NCI-H1417 (cell line): ENCODE data around the gene KRTAP10-3.

Source experiments
- DNase-seq, 3 experiments: peaks; one replicate each; lab custom pipeline; 2025; lab: John Stamatoyannopoulos, UW

KRTAP10-3 gene

GRCh38 chr21:44516342-44516741, 42.3 kb downstream of the KRTAP10-3 start:
- DNase-seq: no peak

DNA sequence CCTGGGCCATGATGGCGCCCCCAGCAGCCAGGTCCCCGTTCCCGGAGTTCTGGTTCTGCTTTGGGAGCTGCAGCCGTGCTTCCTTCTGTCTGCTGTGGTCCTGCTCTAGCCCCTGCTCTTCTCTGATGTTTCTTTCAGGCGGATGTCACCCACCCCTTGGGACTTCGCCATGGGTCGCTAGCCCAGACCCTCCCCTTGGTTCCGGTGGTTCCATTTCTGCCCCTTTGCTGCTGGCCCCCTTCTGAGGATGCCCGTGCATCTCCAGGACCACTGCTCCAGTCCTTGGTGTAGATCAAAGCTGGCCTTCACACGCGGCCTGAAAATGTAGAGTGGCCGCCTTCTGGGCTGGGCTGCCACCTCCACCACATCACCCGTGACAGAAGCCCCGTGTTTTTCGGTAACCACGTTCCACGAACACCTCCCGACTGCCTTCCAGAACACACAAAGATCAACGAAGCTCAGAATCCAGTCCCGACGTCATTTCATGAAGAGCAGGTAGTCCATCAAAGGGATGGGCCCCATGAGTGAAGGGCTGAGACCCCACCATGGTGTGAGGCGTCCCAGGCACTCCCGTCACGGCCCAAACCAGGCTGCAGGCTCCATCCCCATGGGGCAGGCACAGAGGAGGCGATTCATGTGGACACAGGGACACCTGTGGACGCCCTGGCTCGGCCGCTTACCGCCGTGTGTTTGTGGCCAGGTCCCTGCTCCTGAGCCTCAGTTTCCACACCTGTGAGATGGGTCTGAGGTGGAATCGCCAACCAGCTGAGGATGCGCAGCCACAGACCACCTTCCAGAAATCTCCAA, 43.0 kb downstream of the KRTAP10-3 start:
- DNase-seq: no peak

GRCh38 chr21:44514746-44515358, 43.7 kb downstream of the KRTAP10-3 start:
- no peak for DNase-seq

GRCh38 chr21:44514218-44514520, 44.4 kb downstream of the KRTAP10-3 start:
- no peak for DNase-seq

DNA sequence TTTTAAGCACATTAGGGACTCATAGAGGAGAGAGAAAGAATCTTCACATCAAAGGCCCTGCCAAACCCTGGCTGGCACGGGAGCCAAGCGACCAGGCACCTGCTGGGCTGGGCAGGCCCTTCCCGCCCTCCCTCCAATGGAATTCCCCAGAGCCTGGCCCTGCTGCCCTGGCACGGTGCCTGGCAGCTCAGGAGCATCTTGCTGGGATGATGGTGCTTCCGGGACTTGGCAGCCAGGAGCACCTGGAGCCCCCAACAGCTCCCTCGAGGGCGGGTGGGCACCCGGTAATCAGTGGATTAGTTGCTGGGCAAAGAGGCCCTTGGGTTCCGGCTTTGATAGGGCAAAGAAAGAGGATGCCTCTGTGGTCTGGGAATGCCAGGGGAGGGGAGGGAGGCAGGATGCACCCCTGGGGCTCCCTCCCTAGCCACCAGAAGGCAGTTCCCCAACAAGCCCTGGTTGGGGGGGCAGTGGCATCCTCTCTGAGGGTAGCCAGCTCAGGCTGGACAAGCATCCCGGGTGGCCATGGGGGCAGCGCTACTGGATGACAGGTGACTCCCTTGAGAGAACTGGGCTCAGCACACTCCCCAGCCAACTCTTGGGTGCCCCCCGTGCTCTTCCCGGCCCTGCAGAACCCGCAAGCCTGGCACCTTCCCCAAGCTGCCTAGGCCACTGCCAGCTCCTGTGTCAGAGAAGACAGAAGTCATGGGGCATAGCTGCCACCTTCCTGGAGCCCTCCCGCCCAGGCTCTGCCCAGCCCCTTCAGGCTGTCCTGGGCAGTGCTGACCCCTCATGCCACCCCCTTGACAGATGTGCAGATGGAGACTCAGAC, 45.0 kb downstream of the KRTAP10-3 start:
- peak in 2 of 3 experiments; percentile 34 to 58 for DNase-seq

DNA sequence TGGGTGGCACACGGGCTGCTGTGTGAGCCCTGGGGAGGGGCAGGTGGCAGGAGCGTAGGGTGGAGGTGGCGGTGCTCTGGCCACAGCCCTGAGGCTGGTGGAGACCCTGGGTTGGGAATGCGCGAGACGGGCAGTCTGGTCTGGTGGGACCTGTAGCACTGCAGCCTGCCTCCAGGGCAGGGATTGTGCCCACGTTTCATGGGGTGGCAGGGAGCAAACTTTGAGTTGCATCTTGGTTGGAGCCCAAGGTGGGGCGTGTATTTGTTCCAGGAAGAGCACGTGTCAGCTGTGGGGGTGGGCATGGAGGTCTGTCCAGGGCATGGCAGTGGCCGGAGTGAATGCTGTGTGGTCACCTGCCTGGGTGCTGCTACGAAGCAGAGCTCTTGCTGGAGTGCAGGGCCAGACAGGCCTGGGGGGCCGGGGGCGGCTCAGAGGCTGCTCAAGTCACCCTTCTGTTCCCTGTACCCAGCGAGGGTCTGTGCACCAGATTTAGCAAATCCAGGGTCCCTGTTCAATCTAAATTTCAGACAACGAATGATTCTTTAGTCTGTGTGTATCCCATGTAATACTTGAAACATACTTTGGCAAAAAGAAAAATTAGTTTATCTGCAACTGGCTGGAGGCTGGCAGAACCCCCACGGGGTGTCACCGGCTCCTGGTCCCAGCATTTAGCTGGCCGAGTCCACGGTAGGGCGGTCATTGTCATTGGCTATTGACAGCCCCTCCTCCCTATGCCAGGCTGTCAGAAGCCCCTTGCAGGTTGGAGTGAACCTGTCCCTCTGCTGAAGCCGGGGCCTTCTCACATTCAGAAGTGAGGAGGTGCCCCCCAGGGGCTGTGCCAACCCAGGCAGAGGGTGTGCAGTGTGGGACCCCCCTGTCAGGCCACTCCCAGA, 45.9 kb downstream of the KRTAP10-3 start:
- no peak for DNase-seq

DNA sequence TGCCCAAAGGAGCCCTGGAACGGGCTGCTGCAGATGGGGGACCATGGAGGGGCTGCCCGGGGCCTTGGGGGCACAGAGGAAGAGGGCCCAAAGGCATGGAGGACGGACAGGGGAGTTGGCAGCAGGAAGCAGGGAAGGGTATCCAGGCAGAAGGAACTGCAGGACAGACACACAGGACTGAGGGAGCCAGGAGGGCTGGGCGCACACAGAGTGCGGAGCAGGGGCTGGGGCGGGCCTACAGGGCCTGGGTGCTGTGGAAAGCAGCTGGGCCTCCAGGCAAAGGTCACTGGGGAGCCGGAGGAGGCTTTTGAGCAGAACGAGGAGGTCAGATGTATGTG, 46.7 kb downstream of the KRTAP10-3 start:
- DNase-seq: no peak

GRCh38 chr21:44511219-44511937, 47.2 kb downstream of the KRTAP10-3 start:
- DNase-seq: no peak

GRCh38 chr21:44510508-44511218, 47.9 kb downstream of the KRTAP10-3 start:
- peak; percentile 47 to 87 (median 66) for DNase-seq

GRCh38 chr21:44510109-44510507, 48.5 kb downstream of the KRTAP10-3 start:
- DNase-seq: no peak

DNA sequence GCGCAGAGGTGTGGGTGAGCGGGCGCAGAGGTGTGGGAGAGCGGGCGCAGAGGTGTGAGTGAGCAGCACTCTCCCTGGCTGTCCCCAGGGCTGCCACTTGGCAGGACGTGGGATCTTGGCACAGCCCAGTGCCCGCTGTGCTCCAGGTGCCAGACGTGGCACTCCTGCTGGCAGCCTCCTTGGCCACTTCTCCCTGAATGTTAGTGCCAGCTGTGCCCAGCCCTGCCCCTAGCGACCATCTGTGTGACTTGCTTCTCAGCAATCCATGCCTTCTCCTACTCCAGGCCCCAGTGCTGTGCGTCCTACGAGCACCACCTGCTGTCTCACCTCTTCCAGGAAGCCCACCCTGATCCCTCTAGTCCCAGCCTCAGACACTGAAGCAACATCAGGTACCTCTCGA, 49.1 kb downstream of the KRTAP10-3 start:
- DNase-seq: peak in 2 of 3 experiments; percentile 7 to 31

GRCh38 chr21:44508711-44509445, 49.7 kb downstream of the KRTAP10-3 start:
- no peak for DNase-seq

DNA sequence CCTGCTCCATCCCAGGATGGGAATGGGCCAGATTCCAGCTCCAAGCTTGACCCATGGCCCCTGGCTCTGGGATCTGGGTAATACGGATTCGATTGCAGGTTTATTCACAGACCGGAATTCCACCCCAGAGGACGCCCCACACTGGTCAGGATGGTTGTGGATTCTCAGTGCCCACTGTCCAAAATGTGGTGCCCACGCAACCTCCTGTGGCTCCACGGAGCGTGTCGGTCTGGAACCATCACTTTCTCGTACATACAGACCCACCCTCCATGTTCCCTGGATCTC, 50.2 kb downstream of the KRTAP10-3 start:
- DNase-seq: no peak
